GM12892 (cell line): ENCODE results near the gene BRAP.
"Not testable (repeated sequence)": the region's sequence is repeated elsewhere in the genome, so short reads cannot be mapped to it uniquely, and the experiment has no call there.

ENCODE experiments used
- POLR2A ChIP-seq: IDR thresholded peaks from 2 replicates; pipeline ENCODE4 v1.6.1; 2011; ENCODE audit warnings: low read depth, low read length, control low read depth
- TAF1 ChIP-seq: IDR thresholded peaks from 2 replicates; pipeline ENCODE4 v1.6.1; 2011; ENCODE audit warnings: low read depth, mild to moderate bottlenecking, control low read depth, low read length, borderline replicate concordance

- not testable (repeated sequence) for TF ChIP-seq TAF1, POLR2A
Measured at GRCh38 chr12:111719316-111719715, 33.6 kb upstream of the BRAP start.
